OCI-LY1 (cell line): ENCODE measurements around the gene CARD14.

Experiments used
- H2AFZ ChIP-seq: fragments of 200-600 bp; sonication (generic), shearing (Covaris generic); 2 replicates; pipeline ENCODE4 v1.6.0; 2014; ENCODE audit warnings: antibody characterized with exemption, mild to moderate bottlenecking, low read length
- H3F3A ChIP-seq: fragments of 200-600 bp; sonication (generic), shearing (Covaris generic); 2 replicates; pipeline ENCODE4 v1.6.0; 2014; ENCODE audit warnings: mild to moderate bottlenecking, antibody characterized with exemption, low read length, moderate library complexity; ENCODE audit not compliant: insufficient read depth
- H3K27ac ChIP-seq: fragments of 200-600 bp; sonication (generic); 2 replicates; pipeline ENCODE4 v1.5.1; 2014; ENCODE audit warnings: low read length, mixed run types, mild to moderate bottlenecking, low read depth; ENCODE audit not compliant: poor library complexity, severe bottlenecking
- H3K27me3 ChIP-seq: fragments of 200-600 bp; sonication (generic); 2 replicates; pipeline ENCODE4 v1.6.0; 2014; ENCODE audit warnings: antibody characterized with exemption, mild to moderate bottlenecking, low read length, moderate library complexity; ENCODE audit not compliant: insufficient read depth
- H3K36me3 ChIP-seq: fragments of 200-600 bp; sonication (generic); 2 replicates; pipeline ENCODE4 v1.6.1; 2014; ENCODE audit warnings: mild to moderate bottlenecking, antibody characterized with exemption, low read length, moderate library complexity, mixed read lengths; ENCODE audit not compliant: insufficient read depth
- H3K4me1 ChIP-seq: fragments of 200-600 bp; sonication (generic); 2 replicates; pipeline ENCODE4 v1.5.1; 2014; ENCODE audit warnings: mild to moderate bottlenecking, low read length, moderate library complexity; ENCODE audit not compliant: insufficient read depth, severe bottlenecking
- H3K4me2 ChIP-seq: fragments of 200-600 bp; sonication (generic), shearing (Covaris generic); 2 replicates; pipeline ENCODE4 v1.6.1; 2014; ENCODE audit warnings: low read length
- H3K4me3 ChIP-seq: fragments of 200-600 bp; sonication (generic); 2 replicates; pipeline ENCODE4 v1.5.1; 2014; ENCODE audit warnings: low read length, low read depth, mild to moderate bottlenecking, mixed read lengths; ENCODE audit not compliant: poor library complexity, severe bottlenecking
- H3K79me2 ChIP-seq: fragments of 200-600 bp; shearing (Covaris generic); 2 replicates; pipeline ENCODE4 v1.6.1; 2016; ENCODE audit warnings: mixed run types, low read length, mixed read lengths; ENCODE audit not compliant: insufficient read depth
- H3K9ac ChIP-seq: fragments of 200-600 bp; sonication (generic), shearing (Covaris generic); 2 replicates; pipeline ENCODE4 v1.6.1; 2014; ENCODE audit warnings: mild to moderate bottlenecking, low read length, mixed read lengths
- H3K9me2 ChIP-seq: fragments of 200-600 bp; sonication (generic), shearing (Covaris generic); 2 replicates; pipeline ENCODE4 v1.6.1; 2014; ENCODE audit warnings: low read depth, mild to moderate bottlenecking, low read length, mixed read lengths
- H3K9me3 ChIP-seq: fragments of 200-600 bp; shearing (Covaris generic); 2 replicates; pipeline ENCODE4 v1.6.1; 2014; ENCODE audit warnings: low read length, mixed read lengths
- H4K20me1 ChIP-seq: fragments of 200-600 bp; sonication (generic), shearing (Covaris generic); 2 replicates; pipeline ENCODE4 v1.6.0; 2016; ENCODE audit warnings: mild to moderate bottlenecking, low read length; ENCODE audit not compliant: insufficient read depth
- CTCF ChIP-seq: fragments of 200-600 bp; sonication (generic), shearing (Covaris generic); IDR thresholded peaks from 2 replicates; pipeline ENCODE4 v1.5.1; 2017; ENCODE audit warnings: mild to moderate bottlenecking, antibody characterized with exemption, low read length, moderate library complexity, mixed read lengths
- EZH2 ChIP-seq: fragments of 200-600 bp; sonication (generic), shearing (Covaris generic); IDR thresholded peaks from 2 replicates; pipeline ENCODE4 v1.8.0; 2017; ENCODE audit warnings: borderline replicate concordance, mixed run types, mild to moderate bottlenecking, antibody characterized with exemption, low read length, moderate library complexity, mixed read lengths

The CARD14 gene

GRCh38 chr17:80204626-80205468 lies 35.0 kb downstream of the CARD14 start:
- no peak overlapping the region for H3K9ac ChIP-seq
- H3K9me2 ChIP-seq: no peaks in the 10 kb centered on the region
- H3K9me3 ChIP-seq: no peaks in the 10 kb centered on the region
- no peak overlapping the region for H3K4me2 ChIP-seq
- no peaks in the 10 kb centered on the region for H3K4me1 ChIP-seq
- no peaks in the 10 kb centered on the region for H3F3A ChIP-seq
- no peaks in the 10 kb centered on the region for H4K20me1 ChIP-seq
- peaks cover 6% of the 10 kb centered on the region; the same call in 1 of the 2 replicates for H3K27me3 ChIP-seq
- no peaks in the 10 kb centered on the region for H3K36me3 ChIP-seq
- no peak overlapping the region for H3K27ac ChIP-seq
- H2AFZ ChIP-seq: no peak overlapping the region
- TF ChIP-seq CTCF (no peak), EZH2 (no peak)
- no peak overlapping the region for H3K4me3 ChIP-seq
- H3K79me2 ChIP-seq: no peaks in the 10 kb centered on the region

- Histone ChIP-seq H3K27me3 (peaks cover 6% of the 10 kb centered on the region; the same call in 1 of the 2 replicates), H3K9me3 (no peaks in the 10 kb centered on the region), H3K4me2 (no peak overlapping the region), H3K9ac (no peak overlapping the region), H3K9me2 (no peaks in the 10 kb centered on the region), H3K27ac (no peak overlapping the region), H3K4me1 (no peaks in the 10 kb centered on the region), H3K79me2 (no peaks in the 10 kb centered on the region), H2AFZ (no peak overlapping the region), H3K4me3 (no peak overlapping the region), H3F3A (no peaks in the 10 kb centered on the region), H4K20me1 (no peaks in the 10 kb centered on the region), H3K36me3 (no peaks in the 10 kb centered on the region)
- no peak for TF ChIP-seq CTCF
- no peak for TF ChIP-seq EZH2
Measured at GRCh38 chr17:80205811-80206210, 36.0 kb downstream of the CARD14 start.

- Histone ChIP-seq H3K9me2 (no peaks in the 10 kb centered on the region), H3K9me3 (no peaks in the 10 kb centered on the region), H3K4me2 (no peak overlapping the region), H3K79me2 (no peaks in the 10 kb centered on the region), H3K27ac (no peak overlapping the region), H3K4me1 (no peaks in the 10 kb centered on the region), H3K36me3 (no peaks in the 10 kb centered on the region), H3F3A (no peaks in the 10 kb centered on the region), H4K20me1 (no peaks in the 10 kb centered on the region), H3K9ac (no peak overlapping the region), H3K4me3 (no peak overlapping the region), H2AFZ (no peak overlapping the region), H3K27me3 (no peaks in the 10 kb centered on the region; the same call in 1 of the 2 replicates)
- no peak for TF ChIP-seq CTCF
- no peak for TF ChIP-seq EZH2
Measured at GRCh38 chr17:80208050-80208449, 38.2 kb downstream of the CARD14 start.
